NCI-H82 treated with DMSO at 0.1 percent for 48 hours (cell line): ENCODE results near the gene ARV1.
"Not testable (repeated sequence)": the region's sequence is repeated elsewhere in the genome, so short reads cannot be mapped to it uniquely, and the experiment has no call there.

ENCODE experiments used
- DNase-seq: peaks from one replicate; lab custom pipeline; 2025; ENCODE audit not compliant: unreplicated experiment; lab: John Stamatoyannopoulos, UW

ARV1 gene

GRCh38 chr1:231016966-231017365 lies 38.1 kb downstream of the ARV1 start:
- DNase-seq = no peak

- DNase-seq = no peak
Observed at GRCh38 chr1:231019711-231020110, 40.8 kb downstream of the ARV1 start.

GRCh38 chr1:231020139-231020601 lies 41.3 kb downstream of the ARV1 start:
- DNase-seq = no peak

DNA sequence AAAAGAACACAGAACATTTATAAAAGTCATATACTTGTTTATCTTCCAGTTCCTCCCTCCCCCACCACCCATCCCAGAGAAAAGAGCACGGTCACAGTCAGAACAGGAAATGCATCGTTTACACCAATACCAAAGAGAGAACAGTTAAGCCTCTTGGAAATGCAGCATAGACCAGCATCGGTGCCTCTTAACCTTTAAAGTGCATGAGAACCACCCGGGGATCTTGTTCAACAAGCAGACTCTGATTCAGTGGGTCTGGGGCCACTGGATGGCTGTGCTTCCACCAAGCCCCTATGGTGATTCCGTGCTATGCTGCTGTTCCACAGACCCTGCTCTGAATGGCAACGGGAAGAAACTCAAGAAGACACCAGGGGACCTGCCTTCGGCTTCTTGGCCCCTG lies 41.9 kb downstream of the ARV1 start:
- no peak for DNase-seq

GRCh38 chr1:231021540-231022031 lies 42.7 kb downstream of the ARV1 start:
- DNase-seq = no peak

DNA sequence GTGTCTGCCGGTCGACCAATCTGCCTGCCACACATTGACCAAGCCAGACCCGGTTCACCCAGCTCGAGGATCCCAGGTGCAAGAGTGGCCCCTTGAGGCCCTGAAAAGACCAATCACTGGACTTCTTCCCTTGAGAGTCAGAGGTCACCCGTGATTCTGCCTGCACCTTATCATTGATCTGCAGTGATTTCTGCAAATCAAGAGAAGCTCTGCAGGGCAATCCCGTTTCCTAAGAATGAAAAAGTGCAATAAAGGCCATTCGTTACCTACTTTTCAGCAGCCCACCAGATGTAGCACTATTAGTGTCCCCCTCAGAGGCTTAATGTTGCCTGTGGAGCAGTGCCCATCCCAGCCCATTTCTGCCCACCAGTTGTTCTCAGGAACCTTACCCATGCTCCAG lies 43.6 kb downstream of the ARV1 start:
- DNase-seq = not testable (repeated sequence)

DNA sequence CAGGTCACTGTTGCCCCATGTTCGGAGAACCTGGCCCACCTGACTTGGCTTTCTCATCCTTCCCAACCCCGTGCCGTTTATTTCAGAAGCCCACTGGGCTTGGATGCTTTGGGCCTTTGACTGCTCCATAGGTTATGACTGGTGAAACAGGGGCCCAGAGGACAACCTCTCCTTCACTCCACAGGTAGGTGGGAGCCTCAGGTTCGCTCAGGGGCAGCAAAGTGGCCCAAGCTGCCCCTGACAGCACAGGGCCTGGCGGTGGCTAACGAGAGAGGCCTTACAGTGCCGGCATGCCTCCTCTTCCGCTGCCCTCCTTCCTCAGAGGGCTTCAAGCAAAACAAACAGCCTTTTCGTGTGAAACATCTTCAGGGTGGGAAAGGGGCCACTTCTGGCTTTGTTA lies 44.3 kb downstream of the ARV1 start:
- no peak for DNase-seq

DNA sequence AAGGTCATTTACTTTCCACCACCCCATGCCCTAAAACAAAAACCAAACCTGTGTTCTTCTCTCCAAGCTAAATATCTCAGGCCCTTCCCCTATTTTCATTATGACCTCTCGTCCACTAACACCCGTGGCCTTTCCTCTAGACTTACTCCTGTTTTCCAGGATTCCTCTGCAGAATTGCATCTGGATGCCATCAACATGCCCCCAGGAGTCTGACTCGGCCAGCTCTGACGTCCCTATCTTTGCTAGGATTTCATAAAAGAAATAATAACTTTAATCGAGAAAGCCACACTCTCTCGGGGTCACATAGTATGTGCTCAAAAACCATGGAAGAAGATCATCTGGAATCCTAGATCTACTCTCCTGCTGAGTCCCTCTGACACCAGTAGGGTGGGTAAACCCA lies 47.7 kb downstream of the ARV1 start:
- no peak for DNase-seq

DNA sequence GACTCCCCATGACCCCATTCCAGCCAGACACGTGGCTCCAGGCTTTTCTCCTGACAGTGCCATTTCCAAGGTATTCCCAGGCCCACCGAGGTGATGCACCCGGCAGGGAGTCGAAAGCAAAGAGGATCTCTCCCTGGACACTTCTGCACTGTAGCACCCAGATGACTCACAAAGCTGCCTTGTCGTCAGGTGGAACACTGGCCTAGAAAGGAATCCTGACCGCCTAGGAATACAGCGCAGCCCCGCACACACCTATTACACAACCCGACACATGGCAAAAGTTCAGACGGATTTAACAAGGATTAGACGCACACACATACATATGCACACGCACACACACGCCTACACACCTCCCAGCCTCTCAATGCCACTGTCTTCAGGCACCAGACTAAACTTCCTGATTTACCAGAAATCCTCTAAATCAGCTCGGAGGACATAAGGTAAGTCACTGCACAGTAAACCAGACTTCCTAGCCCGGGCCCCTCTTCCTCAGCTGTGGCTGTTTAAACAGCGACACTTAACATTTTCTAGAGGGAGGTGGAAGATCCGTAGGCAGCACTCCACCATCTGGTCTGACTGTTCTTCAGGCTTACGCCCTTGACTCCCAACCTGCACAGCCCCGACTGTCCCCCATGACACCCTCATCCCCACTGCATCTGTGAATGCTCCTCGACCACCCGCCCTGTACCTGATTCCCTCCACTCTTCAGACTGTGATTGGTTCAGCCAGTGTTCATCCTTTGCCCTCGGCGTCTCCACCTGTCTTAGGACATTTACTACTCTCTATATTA lies 48.4 kb downstream of the ARV1 start:
- no peak for DNase-seq

- no peak for DNase-seq
Observed at GRCh38 chr1:231027971-231028370, 49.1 kb downstream of the ARV1 start.

DNA sequence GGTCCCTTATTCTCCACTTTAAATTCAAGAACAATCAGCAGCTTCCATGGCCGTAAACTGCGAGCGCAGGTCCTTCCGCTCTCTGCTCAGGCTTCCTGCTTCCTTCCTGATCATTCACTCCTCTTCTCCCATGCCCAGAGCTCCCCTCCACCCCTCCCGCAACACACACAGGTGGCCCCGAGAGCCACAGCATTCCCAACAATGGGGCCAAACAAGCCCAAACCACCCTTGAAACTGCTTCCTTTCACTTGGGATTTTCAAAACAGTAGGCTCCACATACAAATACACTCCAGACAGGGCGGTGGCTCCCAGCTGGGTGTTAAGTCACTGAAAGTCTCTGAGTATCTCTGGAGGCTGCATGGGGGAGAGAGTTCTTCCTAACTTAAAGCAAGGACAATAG lies 49.8 kb downstream of the ARV1 start:
- no peak for DNase-seq

GRCh38 chr1:231029247-231029646 lies 50.4 kb downstream of the ARV1 start:
- not testable (repeated sequence) for DNase-seq

DNA sequence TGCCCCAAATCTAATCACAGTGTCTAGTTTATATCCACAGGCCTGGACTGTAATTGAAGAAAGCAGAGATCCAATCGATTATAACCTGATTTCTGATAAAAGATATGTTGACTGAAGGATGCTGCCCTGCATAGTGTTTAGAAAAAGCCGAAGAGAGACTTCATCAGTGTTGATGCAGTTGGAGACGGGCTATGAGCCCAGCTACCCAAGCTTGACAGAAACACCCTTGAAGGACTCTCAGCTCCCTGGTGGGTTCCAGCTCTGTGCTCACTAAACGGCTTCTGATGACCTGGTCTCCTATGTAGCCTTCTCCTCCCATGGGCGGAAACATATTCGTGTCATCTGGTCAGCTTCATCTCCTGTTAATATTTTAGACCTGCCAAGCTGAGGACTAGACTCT lies 50.9 kb downstream of the ARV1 start:
- DNase-seq = no peak

- DNase-seq = no peak
Observed at GRCh38 chr1:231032963-231033362, 54.1 kb downstream of the ARV1 start.

- DNase-seq = no peak
Observed at GRCh38 chr1:231035799-231036198, 56.9 kb downstream of the ARV1 start.

DNA sequence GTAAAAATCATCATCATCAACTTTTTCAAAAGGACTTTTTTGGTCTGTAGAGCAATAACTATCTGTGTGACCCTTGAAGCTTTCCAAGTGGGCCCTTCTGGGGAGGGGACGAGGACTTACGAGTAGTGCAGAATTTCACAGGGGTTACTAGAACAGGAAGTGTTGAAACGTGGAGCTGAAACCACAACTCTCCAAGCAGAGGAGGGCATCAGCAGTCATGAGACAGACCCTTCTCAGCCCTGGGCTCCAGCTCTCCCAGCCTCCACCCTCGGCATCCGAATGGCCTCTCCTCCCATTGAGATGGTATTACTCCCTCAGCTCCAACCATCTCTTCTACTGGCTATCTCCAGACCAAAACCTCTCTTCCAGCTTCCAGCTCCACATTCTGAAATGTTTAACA lies 57.5 kb downstream of the ARV1 start:
- no peak for DNase-seq

- no peak for DNase-seq
Observed at GRCh38 chr1:231037585-231038517, 59.0 kb downstream of the ARV1 start.

DNA sequence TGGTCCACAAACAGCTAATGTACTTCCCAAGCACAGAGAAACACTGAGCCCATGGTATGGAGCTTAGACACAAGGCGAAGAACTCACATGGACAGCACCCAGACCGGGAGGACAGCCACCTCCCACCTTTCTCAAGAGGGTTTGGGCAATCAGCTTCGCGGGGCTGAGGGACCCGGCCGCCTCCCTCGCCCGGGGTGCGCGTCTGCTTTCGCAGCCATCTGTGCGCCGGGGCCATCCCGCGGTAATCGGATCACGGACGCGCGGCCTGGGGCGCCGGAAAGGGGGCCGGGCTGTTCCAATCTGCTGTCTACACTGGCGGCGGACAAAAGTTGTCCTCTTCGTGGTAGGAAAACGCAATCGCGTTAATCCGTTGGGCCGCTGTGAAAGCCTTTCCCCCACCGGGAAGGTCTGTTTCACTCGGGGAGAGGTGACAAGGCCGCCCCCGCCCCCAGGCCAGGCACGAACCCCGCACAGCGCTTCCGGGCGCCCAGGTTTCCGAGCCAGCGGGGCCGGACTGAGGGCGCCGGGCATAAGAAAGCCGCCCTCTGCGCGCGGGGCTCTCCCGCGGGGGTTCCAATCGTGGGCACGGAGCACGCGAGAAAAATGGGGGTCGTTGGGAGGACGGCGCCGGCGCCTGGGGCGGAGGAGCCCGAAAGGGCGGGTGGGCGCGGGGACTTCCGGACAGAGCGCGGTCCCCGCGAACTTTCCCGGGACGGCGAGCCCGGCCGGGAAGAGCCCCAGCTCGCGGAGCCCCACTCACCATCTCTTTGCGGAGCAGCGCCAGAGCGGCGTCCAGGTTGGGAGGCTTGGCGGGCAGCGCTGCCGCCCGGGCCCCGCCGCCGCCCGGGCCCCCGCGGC lies 60.5 kb downstream of the ARV1 start:
- DNase-seq = peak; percentile 81

GRCh38 chr1:231040019-231040799 lies 61.3 kb downstream of the ARV1 start, which contains the start of gene FAM89A:
TSS of gene FAM89A (minus strand) at chr1:231040254. CDS start at chr1:231040211, 43 bp downstream.
- DNase-seq = no peak
